Measurements from ENCODE around the gene CEP57L1.
"Not testable (repeated sequence)": the region's sequence is repeated elsewhere in the genome, so short reads cannot be mapped to it uniquely, and the experiment has no call there.

CEP57L1 gene

GRCh38 chr6:109172101-109172746 lies 76.9 kb downstream of the CEP57L1 start:
- no peak for DNase-seq (ENCODE audit: low spot score)

- DNase-seq (ENCODE audit: low spot score), result no peak
Observed at GRCh38 chr6:109174916-109175315, 79.6 kb downstream of the CEP57L1 start.

GRCh38 chr6:109178921-109179320 lies 83.6 kb downstream of the CEP57L1 start:
- DNase-seq (ENCODE audit: low spot score), result no peak

- no peak for DNase-seq (ENCODE audit: low spot score)
Observed at GRCh38 chr6:109179507-109179906, 84.2 kb downstream of the CEP57L1 start.

- DNase-seq (ENCODE audit: low spot score), result no peak
Observed at GRCh38 chr6:109182578-109182977, 87.3 kb downstream of the CEP57L1 start.

- DNase-seq (ENCODE audit: low spot score), result no peak
Observed at GRCh38 chr6:109183109-109183650, 87.9 kb downstream of the CEP57L1 start.

- no peak for DNase-seq (ENCODE audit: low spot score)
Observed at GRCh38 chr6:109184638-109185037, 89.3 kb downstream of the CEP57L1 start.

- no peak for DNase-seq (ENCODE audit: low spot score)
Observed at GRCh38 chr6:109186012-109186411, 90.7 kb downstream of the CEP57L1 start.

GRCh38 chr6:109187399-109188114 lies 92.2 kb downstream of the CEP57L1 start:
- DNase-seq (ENCODE audit: low spot score), result peak; percentile 66

- no peak for DNase-seq (ENCODE audit: low spot score)
Observed at GRCh38 chr6:109188115-109188411, 92.8 kb downstream of the CEP57L1 start.

GRCh38 chr6:109191368-109191767 lies 96.1 kb downstream of the CEP57L1 start:
- not testable (repeated sequence) for DNase-seq (ENCODE audit: low spot score)

GRCh38 chr6:109192865-109193264 lies 97.6 kb downstream of the CEP57L1 start:
- no peak for DNase-seq (ENCODE audit: low spot score)

GRCh38 chr6:109194880-109195279 lies 99.6 kb downstream of the CEP57L1 start:
- DNase-seq (ENCODE audit: low spot score), result no peak

GRCh38 chr6:109197061-109197460 lies 101.8 kb downstream of the CEP57L1 start:
- DNase-seq (ENCODE audit: low spot score), result no peak

- no peak for DNase-seq (ENCODE audit: low spot score)
Observed at GRCh38 chr6:109202409-109203264, 107.3 kb downstream of the CEP57L1 start.

GRCh38 chr6:109204511-109204910 lies 109.2 kb downstream of the CEP57L1 start:
- no peak for DNase-seq (ENCODE audit: low spot score)

GRCh38 chr6:109212683-109213082 lies 117.4 kb downstream of the CEP57L1 start:
- DNase-seq (ENCODE audit: low spot score), result no peak

All from CD4-positive, alpha-beta T cell treated with Interleukin-15 for 4 hours (primary cell).